ENCODE results near the gene RNU2-1. TPM values are rescaled to one million over a fixed set of nuclear protein-coding genes. Genes with fewer than 3 reads are reported as not detected.
"Not testable (repeated sequence)": the region's sequence is repeated elsewhere in the genome, so short reads cannot be mapped to it uniquely, and the experiment has no call there.

Gene RNU2-1
- total RNA-seq, 6 experiments from 2014 or later: 2,816 to 4,226 (median 3,242) TPM

- no peak for DNase-seq
- TF ChIP-seq CTCF (IDR thresholded peaks at IDR 0.05): no peak
- Mint-ChIP-seq H3K27me3 (ENCODE audit: insufficient read depth) (no peaks in the 10 kb centered on the region), H3K4me1 (ENCODE audit: low read depth) (no peaks in the 10 kb centered on the region), H3K9me3 (no peaks in the 10 kb centered on the region), H3K4me3 (no peak overlapping the region), H3K36me3 (ENCODE audit: low read depth) (peaks cover 37% of the 10 kb centered on the region; the same call in 1 of the 2 replicates), H3K27ac (no peak overlapping the region)
These were observed 33.6 kb downstream of the RNU2-1 start for GRCh38 chr17:43200127-43200526.

- Mint-ChIP-seq H3K4me1 (ENCODE audit: low read depth) (no peaks in the 10 kb centered on the region), H3K36me3 (ENCODE audit: low read depth) (peaks cover 39% of the 10 kb centered on the region; the same call in 1 of the 2 replicates), H3K4me3 (no peak overlapping the region), H3K27ac (no peak overlapping the region), H3K9me3 (no peaks in the 10 kb centered on the region), H3K27me3 (ENCODE audit: insufficient read depth) (no peaks in the 10 kb centered on the region)
- TF ChIP-seq CTCF (IDR thresholded peaks at IDR 0.05): no peak
- no peak for DNase-seq
These were observed 34.1 kb downstream of the RNU2-1 start for GRCh38 chr17:43199633-43200032.

- H3K36me3 Mint-ChIP-seq (ENCODE audit: low read depth): peaks cover 45% of the 10 kb centered on the region
- no peaks in the 10 kb centered on the region for H3K4me1 Mint-ChIP-seq (ENCODE audit: low read depth)
- no peak overlapping the region for H3K4me3 Mint-ChIP-seq
- no peak overlapping the region for H3K27ac Mint-ChIP-seq
- H3K9me3 Mint-ChIP-seq: no peaks in the 10 kb centered on the region
- H3K27me3 Mint-ChIP-seq (ENCODE audit: insufficient read depth): peaks cover 2% of the 10 kb centered on the region; the same call in 1 of the 2 replicates
- TF ChIP-seq CTCF (IDR thresholded peaks at IDR 0.05): no peak
- no peak for DNase-seq
These were observed 40.5 kb downstream of the RNU2-1 start for GRCh38 chr17:43193251-43193650.

DNA sequence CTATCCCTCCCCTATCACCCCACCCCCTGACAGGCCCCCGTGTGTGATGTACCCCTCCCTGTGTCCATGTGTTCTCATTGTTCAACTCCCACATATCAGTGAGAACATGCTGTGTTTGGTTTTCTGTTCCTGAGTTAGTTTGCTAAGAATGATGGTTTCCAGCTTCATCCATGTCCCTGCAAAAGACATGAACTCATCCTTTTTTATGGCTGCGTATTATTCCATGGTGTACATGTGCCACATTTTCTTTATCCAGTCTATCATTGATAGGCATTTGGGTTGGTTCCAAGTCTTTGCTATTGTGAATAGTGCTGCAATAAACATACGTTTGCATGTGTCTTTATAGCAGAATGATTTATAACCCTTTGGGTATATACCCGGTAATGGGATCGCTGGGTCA is 47.1 kb downstream of the RNU2-1 start:
- H3K4me1 Mint-ChIP-seq (ENCODE audit: low read depth); H3K4me3 Mint-ChIP-seq; H3K27ac Mint-ChIP-seq; DNase-seq; H3K9me3 Mint-ChIP-seq; H3K27me3 Mint-ChIP-seq (ENCODE audit: insufficient read depth): not testable (repeated sequence)
- peaks cover 22% of the 10 kb centered on the region for H3K36me3 Mint-ChIP-seq (ENCODE audit: low read depth)

GRCh38 chr17:43183921-43184320 is 49.9 kb downstream of the RNU2-1 start:
- Mint-ChIP-seq H3K4me1 (ENCODE audit: low read depth) (no peaks in the 10 kb centered on the region), H3K4me3 (no peak overlapping the region), H3K27me3 (ENCODE audit: insufficient read depth) (no peaks in the 10 kb centered on the region), H3K9me3 (no peaks in the 10 kb centered on the region), H3K36me3 (ENCODE audit: low read depth) (peaks cover 12% of the 10 kb centered on the region), H3K27ac (no peak overlapping the region)
- no peak for DNase-seq
- TF ChIP-seq CTCF (IDR thresholded peaks at IDR 0.05): no peak

Other genes starting within 250 kb of the RNU2-1 start
- 1,000 to 10,000 TPM; 1,047 to 1,349 (median 1,243) TPM for gene RPL27, start 235.6 kb downstream of the RNU2-1 start, total RNA-seq (2021; fragmentation: NEBNext Ultra II Directional; extraction: Animal tissue kit (Norgen Biotek cat#: 25700))
- gene IFI35, start 227.2 kb downstream of the RNU2-1 start, total RNA-seq (2021; fragmentation: NEBNext Ultra II Directional; extraction: Animal tissue kit (Norgen Biotek cat#: 25700)): 10 to 100 TPM in 4 of 6 experiments, 1 to 10 TPM in 2; 6.3 to 22.4 (median 18.8) TPM
- gene VAT1, start 211.6 kb downstream of the RNU2-1 start, total RNA-seq (2021; fragmentation: NEBNext Ultra II Directional; extraction: Animal tissue kit (Norgen Biotek cat#: 25700)): 100 to 1,000 TPM; 150 to 274 (median 244) TPM
- gene RND2, start 208.7 kb downstream of the RNU2-1 start, total RNA-seq (2021; fragmentation: NEBNext Ultra II Directional; extraction: Animal tissue kit (Norgen Biotek cat#: 25700)): under 1 TPM; 0.14 to 0.43 (median 0.37) TPM
- 10 to 100 TPM; 10.5 to 24.7 (median 22.5) TPM for gene BRCA1, start 108.6 kb downstream of the RNU2-1 start, total RNA-seq (2021; fragmentation: NEBNext Ultra II Directional; extraction: Animal tissue kit (Norgen Biotek cat#: 25700))
- 100 to 1,000 TPM; 104 to 123 (median 118) TPM for gene NBR1, start 62.8 kb downstream of the RNU2-1 start, total RNA-seq (2021; fragmentation: NEBNext Ultra II Directional; extraction: Animal tissue kit (Norgen Biotek cat#: 25700))
- 10 to 100 TPM; 12.0 to 17.5 (median 15.5) TPM for gene TMEM106A, start 22.1 kb downstream of the RNU2-1 start, total RNA-seq (2021; fragmentation: NEBNext Ultra II Directional; extraction: Animal tissue kit (Norgen Biotek cat#: 25700))
- gene CCDC200, start 5.4 kb downstream of the RNU2-1 start, total RNA-seq (2021; fragmentation: NEBNext Ultra II Directional; extraction: Animal tissue kit (Norgen Biotek cat#: 25700)): not detected
- gene ARL4D, start 165.0 kb upstream of the RNU2-1 start, total RNA-seq (2021; fragmentation: NEBNext Ultra II Directional; extraction: Animal tissue kit (Norgen Biotek cat#: 25700)): 10 to 100 TPM; 24.9 to 27.5 (median 26.3) TPM
- gene DHX8, start 250.0 kb upstream of the RNU2-1 start, total RNA-seq (2021; fragmentation: NEBNext Ultra II Directional; extraction: Animal tissue kit (Norgen Biotek cat#: 25700)): 10 to 100 TPM; 57.2 to 65.6 (median 61.7) TPM